HG03175 (cell line): ENCODE data around the gene PLCL2.

ENCODE experiments used
- ATAC-seq: cut with Tn5 transposase; IDR thresholded peaks from one replicate; pipeline ENCODE4 v1.9.1; 2021; ENCODE audit warnings: mild to moderate bottlenecking, moderate library complexity; ENCODE audit not compliant: unreplicated experiment

Gene PLCL2

GRCh38 chr3:17038900-17039553, 154.3 kb downstream of the PLCL2 start:
- no peak for ATAC-seq

- no peak for ATAC-seq
Observed at GRCh38 chr3:17039594-17039993, 154.8 kb downstream of the PLCL2 start.

GRCh38 chr3:17040322-17040989, 155.7 kb downstream of the PLCL2 start:
- ATAC-seq = no peak

- ATAC-seq = no peak
Observed at GRCh38 chr3:17040990-17041377, 156.2 kb downstream of the PLCL2 start.

GRCh38 chr3:17044855-17045254, 160.1 kb downstream of the PLCL2 start:
- peak; percentile 71 for ATAC-seq

DNA sequence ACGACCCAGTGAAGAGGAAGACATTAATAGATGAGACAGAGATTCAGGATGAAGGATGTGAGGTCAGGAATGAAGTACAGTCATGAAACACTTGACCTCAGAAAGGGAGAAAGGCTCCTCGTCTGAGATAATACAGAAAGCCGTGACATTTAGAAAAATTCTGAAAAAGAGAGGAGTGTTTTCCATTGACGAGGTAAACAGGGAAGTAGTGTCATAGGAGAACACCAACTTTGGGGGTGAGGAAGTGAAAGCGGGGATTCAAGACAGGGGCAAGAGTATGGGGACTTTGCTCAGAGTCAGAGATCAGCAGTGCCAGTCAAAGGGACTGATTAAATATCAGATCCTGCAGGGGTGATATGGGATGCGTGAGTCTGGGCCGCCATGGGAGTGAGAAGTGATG, 160.9 kb downstream of the PLCL2 start:
- no peak for ATAC-seq

GRCh38 chr3:17046623-17047022, 161.9 kb downstream of the PLCL2 start:
- ATAC-seq = no peak

DNA sequence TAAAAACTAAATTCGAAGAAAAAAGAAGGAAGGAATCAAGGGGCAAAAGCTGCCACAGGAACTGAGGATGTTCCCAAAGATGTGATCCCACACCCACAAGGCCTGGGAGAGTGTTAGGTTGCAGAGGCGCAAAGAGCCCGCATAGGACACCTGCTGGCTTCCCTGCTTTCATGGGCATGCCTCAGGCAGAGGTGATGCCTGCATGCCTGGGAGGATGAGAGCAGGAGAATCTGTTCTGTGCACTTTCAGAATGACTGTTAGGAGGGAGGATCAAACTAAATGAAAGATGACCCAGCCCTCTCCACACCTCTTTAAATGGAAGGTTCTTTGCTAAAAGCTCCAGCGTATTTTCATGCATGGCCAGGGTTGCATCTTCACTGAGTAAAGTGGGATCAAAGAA, 162.4 kb downstream of the PLCL2 start:
- ATAC-seq = no peak

DNA sequence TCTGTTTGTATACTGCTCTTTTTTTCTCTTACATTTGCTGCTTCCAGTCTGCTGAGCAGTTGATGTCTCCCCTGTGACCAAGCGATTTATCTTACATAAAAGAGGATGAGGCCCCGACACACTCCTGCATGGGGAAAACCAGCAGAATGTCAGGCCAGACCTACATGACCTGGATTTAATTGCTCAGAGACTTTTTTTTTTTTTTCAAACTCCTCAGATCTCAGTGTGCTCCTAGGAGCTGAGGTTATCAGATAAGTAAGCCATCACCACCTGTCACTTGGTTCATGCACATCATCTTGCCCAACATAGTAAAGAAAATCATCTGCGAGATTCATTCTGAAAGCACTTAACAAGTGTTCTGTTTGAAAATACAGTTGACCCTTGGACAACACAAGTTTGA, 163.1 kb downstream of the PLCL2 start:
- ATAC-seq = no peak

DNA sequence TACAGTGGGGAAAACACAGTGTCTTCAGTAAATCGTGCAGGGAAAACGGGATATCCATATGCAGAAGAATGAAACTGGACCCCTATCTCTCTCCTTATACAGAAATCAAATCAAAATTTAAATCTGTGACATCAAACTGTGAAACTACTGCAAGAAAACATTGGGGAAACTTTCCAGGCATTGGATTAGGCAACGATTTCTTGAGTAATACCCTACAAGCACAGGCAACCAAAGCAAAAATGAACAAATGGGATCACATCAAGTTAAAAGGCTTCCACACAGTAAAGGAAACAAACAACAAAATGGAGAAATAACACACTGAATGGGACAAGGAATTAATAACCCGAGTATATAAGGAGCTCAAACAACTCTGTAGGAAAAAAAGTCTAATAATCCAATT, 165.3 kb downstream of the PLCL2 start:
- ATAC-seq = no peak

GRCh38 chr3:17050506-17050905, 165.8 kb downstream of the PLCL2 start:
- no peak for ATAC-seq

DNA sequence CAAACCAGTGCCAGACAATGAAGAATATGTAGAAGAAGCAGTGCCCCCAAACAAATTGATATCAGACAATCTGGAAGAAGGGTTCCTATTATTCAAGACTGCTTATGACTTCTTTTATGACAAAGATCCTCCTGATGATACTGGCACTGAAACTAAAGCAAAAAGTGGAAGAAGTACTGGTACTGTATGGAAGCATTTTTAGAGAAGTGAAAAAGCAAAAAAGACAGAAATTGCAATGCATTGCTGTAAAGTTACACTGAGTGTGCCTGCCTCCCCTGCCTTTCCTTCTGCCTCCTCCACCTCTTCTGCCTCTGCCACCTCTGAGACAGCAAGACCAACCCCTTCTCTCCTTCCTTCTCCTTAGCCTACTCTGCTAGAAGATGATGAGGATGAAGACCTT, 167.6 kb downstream of the PLCL2 start:
- ATAC-seq = peak; percentile 83

GRCh38 chr3:17054301-17054981, 169.7 kb downstream of the PLCL2 start:
- no peak for ATAC-seq

GRCh38 chr3:17054982-17055343, 170.2 kb downstream of the PLCL2 start:
- ATAC-seq = no peak

DNA sequence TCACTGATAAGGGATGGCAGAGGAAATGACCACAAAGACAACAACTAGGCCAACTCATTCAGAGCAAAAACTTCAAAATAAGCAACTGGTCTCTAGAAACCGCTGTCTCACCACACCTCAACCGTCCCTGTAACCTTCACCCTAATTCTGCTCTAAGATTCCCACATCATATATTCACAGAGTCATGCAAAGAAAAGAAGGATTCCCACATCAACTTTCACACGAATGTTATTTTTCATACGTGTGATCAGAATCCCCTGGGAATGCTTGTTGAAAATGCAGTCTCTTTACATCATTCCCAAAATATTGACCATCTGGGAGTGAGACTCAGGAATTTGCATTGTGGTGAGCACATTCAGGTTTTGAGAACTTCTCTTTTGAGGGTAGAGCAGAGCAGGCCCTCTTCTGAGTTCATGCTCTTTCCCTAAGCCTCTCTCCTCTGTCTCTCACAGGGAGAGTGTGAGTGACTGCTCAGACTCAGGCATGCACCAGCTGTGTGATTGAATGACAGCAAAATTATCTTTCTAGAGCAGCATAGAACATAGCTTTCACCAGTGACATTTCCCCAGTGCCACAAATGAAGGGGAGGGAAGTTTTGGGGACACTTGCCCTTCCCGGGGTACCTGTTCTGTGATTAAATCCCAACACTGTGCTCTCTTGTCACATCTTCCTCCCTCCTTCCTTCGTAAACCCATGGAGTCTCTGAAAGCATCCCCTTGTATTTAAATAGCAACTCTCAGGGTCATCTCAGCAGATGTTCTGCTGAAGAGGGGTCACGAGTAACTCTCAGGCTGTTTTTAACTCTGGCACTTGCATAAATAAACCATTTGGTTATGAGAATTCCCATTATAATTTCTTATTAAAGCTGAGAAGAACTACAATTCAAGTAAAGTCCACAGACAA, 170.9 kb downstream of the PLCL2 start:
- ATAC-seq = no peak

- no peak for ATAC-seq
Observed at GRCh38 chr3:17057321-17057720, 172.6 kb downstream of the PLCL2 start.

DNA sequence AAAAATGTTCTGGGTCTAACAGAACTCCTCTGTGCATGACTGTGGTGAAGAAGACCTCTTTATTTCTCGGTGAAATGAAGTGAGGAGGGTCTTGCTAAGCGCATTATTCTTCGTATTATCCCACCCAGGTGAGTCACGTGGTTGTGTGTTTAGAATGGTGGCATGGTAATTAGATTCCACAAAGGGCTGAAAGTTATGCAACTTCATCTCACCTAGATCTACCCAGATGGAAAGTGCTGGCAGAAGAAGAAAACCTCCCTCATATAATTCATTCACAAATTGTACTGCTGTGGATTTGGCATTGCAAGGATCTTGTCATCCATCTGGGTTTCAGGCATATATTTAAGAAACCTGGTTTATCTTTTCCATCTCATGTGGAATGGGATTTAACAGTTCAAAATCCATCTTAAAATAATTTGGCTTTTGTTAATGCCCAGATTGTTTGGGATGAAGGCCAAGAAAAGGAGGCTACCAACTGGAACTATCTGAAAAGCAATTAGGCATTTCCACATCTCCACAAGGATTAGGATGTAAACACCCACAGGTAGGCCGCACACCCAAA, 175.3 kb downstream of the PLCL2 start:
- no peak for ATAC-seq

- ATAC-seq = no peak
Observed at GRCh38 chr3:17061005-17061404, 176.2 kb downstream of the PLCL2 start.

DNA sequence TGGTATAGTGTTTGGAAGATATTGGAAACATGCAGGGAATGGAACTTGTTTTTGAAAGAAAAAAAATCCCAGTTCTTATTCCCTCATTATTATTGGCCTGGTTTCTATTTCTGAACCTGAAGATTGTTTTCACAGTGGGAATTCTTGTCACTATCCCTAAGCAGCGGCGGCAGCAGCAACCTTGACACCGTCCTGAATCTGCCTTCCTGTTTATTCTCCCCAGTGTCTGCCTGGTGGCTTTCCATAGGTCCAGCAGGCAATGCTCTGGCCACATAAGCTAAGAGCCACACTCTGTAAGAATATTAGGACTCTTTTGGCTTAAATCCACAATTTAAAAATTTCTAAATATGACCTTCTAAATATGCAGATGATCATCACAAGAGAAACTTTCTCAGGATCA, 178.0 kb downstream of the PLCL2 start:
- ATAC-seq = no peak

- no peak for ATAC-seq
Observed at GRCh38 chr3:17063596-17063995, 178.8 kb downstream of the PLCL2 start.

- ATAC-seq = no peak
Observed at GRCh38 chr3:17065315-17065714, 180.6 kb downstream of the PLCL2 start.
